GM18861 (cell line): ENCODE results near the gene KIF1A.

Experiments
- ATAC-seq: cut with Tn5 transposase; IDR thresholded peaks from one replicate; pipeline ENCODE4 v1.9.1; 2021; ENCODE audit not compliant: unreplicated experiment

The KIF1A gene

GRCh38 chr2:240819858-240820606 lies at the start of gene KIF1A:
Gene KIF1A, minus strand, starts transcription at chr2:240820219. Its CDS starts 22,467 bp downstream, at chr2:240797752.
- no peak for ATAC-seq

GRCh38 chr2:240869109-240869955 lies 49.3 kb upstream of the KIF1A start:
- ATAC-seq = no peak

GRCh38 chr2:240868286-240869108 lies 48.5 kb upstream of the KIF1A start, which contains the start of gene AGXT:
Gene AGXT, plus strand, starts transcription at chr2:240868824. Its CDS starts 42 bp downstream, at chr2:240868866.
- ATAC-seq = no peak

GRCh38 chr2:240865391-240865790 lies 45.4 kb upstream of the KIF1A start:
- no peak for ATAC-seq

DNA sequence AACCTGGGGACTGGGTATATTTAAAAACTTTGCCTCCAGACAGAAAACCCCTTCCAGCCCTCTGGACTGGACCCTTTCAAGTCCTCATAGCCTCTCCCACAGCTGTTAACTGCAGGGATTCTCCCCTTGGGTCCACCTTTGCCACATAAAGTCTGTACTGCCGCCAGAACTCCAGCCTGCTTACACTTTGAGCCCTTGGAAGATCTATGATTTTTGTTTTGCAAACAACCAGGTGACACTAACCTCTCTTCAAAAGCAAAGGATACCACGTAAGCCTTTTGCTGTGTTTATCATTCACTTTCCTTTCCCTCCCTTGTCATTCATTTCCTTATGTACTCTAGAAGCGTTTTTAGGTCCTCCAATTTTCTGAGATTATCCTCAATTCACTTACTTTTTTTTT lies 44.5 kb upstream of the KIF1A start:
- no peak for ATAC-seq

- no peak for ATAC-seq
These were observed 41.5 kb upstream of the KIF1A start for GRCh38 chr2:240861547-240861946.

- ATAC-seq = no peak
These were observed 38.9 kb upstream of the KIF1A start for GRCh38 chr2:240858871-240859270.

DNA sequence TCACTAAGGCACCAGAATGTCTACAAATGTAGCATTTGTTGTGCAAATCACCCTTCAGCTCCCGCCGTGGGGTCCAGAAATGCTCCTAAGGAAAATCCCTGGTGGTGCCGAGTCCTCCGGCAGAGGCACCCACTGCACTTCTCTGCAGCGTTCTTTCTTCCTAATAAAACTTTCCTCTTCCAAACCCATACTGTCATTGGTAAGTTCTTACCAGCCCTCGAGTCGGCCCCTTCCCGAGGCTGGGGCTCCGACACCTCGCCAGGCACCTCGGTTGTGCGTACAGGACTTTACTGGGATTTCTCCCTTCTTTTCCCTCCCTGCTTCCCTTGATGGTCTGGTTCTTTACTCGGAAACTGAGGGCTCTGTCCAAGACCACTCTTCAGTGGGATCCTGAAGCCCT lies 38.3 kb upstream of the KIF1A start:
- ATAC-seq = no peak

DNA sequence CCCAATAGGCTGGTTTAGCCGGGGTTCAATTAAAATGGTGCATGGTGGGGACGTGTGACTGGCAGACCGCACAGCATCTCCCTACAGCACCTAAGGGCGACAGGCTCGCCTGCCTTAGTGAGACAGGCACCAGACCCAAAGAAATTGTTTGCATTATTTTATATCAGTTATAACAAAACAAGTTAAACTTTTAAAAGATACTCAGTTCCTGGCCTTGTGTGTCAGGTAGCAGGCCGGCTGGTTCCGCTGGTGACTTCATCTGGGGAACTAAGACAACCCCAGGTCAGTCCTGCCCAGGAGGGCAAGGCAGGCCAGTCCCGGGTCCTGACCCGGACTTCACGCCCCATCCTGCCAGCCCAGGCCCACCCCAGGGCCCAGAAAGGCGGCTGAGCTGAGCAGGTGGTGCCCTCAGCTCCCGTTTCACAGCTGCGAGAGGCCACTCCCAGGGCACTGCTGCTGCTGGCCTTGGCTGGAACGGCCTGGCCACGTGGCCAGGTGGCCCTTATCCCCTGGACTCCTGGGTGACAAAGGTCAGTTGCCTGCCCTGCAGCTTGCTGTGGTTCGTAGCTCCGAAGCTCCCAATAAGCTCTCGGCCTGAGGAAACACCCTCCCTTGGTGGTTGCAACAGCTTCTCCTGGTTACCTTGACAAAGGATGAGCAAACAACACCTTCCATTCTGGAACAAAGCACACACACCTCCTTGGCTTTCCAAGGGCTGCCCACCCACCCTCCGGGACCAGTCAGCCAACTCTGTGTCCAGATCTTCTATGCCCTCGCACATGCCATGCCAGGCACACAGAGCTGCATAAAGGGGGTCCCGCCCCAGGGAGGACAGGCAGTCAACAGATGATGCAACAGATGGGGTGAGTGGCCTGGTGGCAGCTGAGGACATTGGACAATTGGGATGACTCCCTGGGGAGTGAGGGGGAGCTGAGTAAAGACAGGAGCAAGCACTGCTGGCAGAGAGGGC lies 37.3 kb upstream of the KIF1A start:
- ATAC-seq = no peak

- ATAC-seq = no peak
These were observed 36.3 kb upstream of the KIF1A start for GRCh38 chr2:240856151-240856980.

DNA sequence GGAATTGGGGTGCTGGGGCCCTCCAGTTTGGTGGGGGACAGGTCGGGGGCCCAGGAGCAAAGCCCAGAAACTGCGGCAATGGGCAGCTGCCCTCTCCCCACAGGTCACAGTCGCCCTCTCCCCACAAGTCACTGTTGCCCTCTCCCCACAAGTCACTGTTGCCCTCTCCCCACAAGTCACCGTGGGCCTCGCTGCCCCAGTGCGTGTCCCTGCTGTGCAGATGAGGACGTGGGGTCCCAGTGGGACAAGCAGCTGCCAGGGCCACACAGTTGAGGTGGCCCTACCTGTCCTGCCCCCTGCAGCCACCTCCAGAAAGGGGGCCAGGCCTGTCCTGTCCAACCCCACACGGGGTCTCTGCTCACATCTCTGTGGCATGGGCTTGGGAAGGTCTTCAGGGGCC lies 35.7 kb upstream of the KIF1A start:
- no peak for ATAC-seq

- no peak for ATAC-seq
These were observed 32.8 kb upstream of the KIF1A start for GRCh38 chr2:240852671-240853314.

- ATAC-seq = no peak
These were observed 31.3 kb upstream of the KIF1A start for GRCh38 chr2:240851078-240851991.

DNA sequence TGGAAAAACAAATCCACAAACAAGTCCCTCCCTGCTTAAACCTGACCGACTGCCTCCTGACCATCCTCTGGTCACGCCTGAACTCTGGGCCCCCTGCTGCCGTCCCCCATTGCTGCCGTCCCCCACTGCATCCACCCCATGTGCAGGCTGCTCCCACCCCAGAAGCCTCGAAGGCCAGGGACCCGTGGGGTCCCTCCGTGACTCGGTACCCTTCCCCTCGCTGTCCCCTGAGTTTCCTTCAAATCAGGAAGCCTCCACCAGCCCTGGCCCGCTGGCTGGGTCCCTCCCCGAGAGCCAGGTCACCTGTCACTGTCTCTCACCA lies 30.7 kb upstream of the KIF1A start:
- no peak for ATAC-seq

- no peak for ATAC-seq
These were observed 30.0 kb upstream of the KIF1A start for GRCh38 chr2:240850026-240850425.

DNA sequence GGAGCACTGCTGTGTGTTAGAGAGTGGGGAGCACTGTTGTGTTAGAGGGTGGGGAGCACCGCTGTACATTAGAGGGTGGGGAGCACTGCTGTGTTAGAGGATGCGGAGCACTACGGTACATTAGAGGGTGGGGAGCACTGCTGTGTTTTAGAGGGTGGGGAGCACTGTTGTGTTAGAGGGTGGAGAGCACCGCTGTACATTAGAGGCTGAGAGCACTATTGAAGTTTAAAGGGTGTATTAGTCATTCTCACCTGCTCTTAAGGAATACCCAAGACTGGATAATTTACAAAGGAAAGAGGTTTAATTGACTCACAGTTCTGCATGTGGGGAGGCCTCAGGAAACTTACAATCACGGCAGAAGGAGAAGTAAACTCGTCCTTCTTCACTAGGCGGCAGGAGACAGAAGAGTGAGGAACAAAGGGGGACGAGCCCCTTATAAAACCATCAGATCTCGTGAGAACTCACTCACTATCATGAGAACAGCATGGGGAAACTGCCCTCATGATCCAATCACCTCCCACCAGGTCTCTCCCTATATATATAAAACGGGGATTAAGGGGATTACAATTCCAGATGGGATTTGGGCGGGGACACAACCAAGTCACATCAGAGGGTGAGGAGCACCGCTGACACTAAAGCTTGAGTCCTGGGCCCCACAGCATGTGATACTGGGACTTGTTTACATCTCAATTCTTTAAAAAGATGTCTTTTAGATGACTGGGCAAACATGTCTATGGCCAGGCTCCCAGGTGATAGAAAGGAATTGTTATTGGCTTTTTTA lies 29.1 kb upstream of the KIF1A start:
- ATAC-seq = no peak

DNA sequence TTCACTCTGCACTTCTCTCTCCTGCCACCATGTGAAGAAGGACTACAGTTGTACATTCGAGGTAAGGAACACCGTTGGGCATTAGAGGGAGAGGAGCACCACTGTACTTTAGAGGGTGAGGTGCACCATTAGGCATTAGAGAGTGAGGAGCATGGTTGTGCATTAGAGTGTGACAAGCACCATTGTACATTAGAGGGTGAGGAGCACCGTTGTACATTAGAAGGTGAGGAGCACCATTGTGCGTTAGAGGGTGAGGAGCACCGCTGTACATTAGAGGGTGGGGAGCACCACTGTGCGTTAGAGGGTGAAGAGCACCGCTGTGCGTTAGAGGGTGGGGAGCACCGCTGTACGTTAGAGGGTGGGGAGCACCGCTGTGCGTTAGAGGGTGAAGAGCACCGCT lies 27.8 kb upstream of the KIF1A start:
- no peak for ATAC-seq
